ENCODE data around the gene SRSF11. TPM values are rescaled to one million over a fixed set of nuclear protein-coding genes. Genes with fewer than 3 reads are reported as not detected.

Gene SRSF11
- total and polyA plus RNA-seq, 2 of the 8 experiments (the other 6 are each of a cell fraction or from before 2014, with no cell fraction given): 183 to 260 TPM

GRCh38 chr1:70224954-70225353 lies 3.8 kb downstream of the SRSF11 start (continued):
- TF ChIP-seq BACH1 (IDR thresholded peaks at IDR 0.05; ENCODE audit: low read length) (no peak), RXRA (IDR thresholded peaks at IDR 0.05; ENCODE audit: insufficient read depth, low read depth, low read length) (no peak), SIRT6 (IDR thresholded peaks at IDR 0.05; ENCODE audit: low read length) (no peak)
